Ovary (tissue), 9 donors: ENCODE measurements around the gene STK24. TPM values are rescaled to one million over a fixed set of nuclear protein-coding genes. Genes with fewer than 3 reads are reported as not detected.
"Not testable (repeated sequence)": the region's sequence is repeated elsewhere in the genome, so short reads cannot be mapped to it uniquely, and the experiment has no call there.

Source experiments
- DNase-seq, 5 donors: peaks; one replicate each; pipeline ENCODE4 v3.0.0-alpha.2; 2019 to 2020
- H3K27ac ChIP-seq, 2 donors: fragments of 200-600 bp; one replicate each; pipeline versions ENCODE4 v1.5.1 to v1.8.0; 2019 to 2022
- H3K27me3 ChIP-seq: fragments of 200-600 bp; one replicate; pipeline ENCODE4 v1.8.0; 2022
- H3K36me3 ChIP-seq: fragments of 200-600 bp; sonication (generic); one replicate; pipeline ENCODE4 v1.5.1; 2019
- H3K4me1 ChIP-seq: one replicate; pipeline ENCODE4 v1.8.1; 2013; ENCODE audit warnings: mild to moderate bottlenecking, moderate library complexity; ENCODE audit not compliant: insufficient read depth
- H3K4me3 ChIP-seq: fragments of 200-600 bp; sonication (generic); one replicate; pipeline ENCODE4 v1.5.1; 2017
- H3K9me3 ChIP-seq, 2 donors: fragments of 200-600 bp in 1 of 2; sonication (generic) in 1 of 2; one replicate each; pipeline versions ENCODE4 v1.5.1 to v1.8.1; 2013 to 2019; ENCODE audit warnings: mild to moderate bottlenecking in 1 of 2, moderate library complexity in 1 of 2
- EP300 ChIP-seq: sonication (generic); formaldehyde crosslinking; IDR thresholded peaks from one replicate; pipeline ENCODE4 v1.6.1; 2017; ENCODE audit warnings: antibody characterized with exemption
- POLR2A ChIP-seq: fragments of 450-650 bp; IDR thresholded peaks from one replicate; pipeline ENCODE4 v1.6.1; 2017; ENCODE audit warnings: antibody characterized with exemption, mild to moderate bottlenecking, moderate library complexity
- WGBS, 3 donors: extraction: QIAGEN DNeasy Blood & Tissue Kit in 1 of 3; methylation state at CpG; one replicate each; pipeline versions ENCODE4 v1.1.5 to v1.1.7; 2013 to 2017; 5-methylcytosine and 5-hydroxymethylcytosine counted together
- intact Hi-C, 4 donors: fragments of 100-400 bp; cut with DNase I; formaldehyde crosslinking; loops; one replicate each; pipeline versions ENCODE4 v1.11.0 to v1.15.1; 2022 to 2023
- polyA plus RNA-seq, 2 donors: library from polyadenylated mRNA; stranded (reverse); fragments of 200-250 nt in 1 of 2; fragments of 350-450 nt in 1 of 2; fragmentation: Illumina TruSeq in 1 of 2; extraction: RNeasy Lipid Tissue Mini Kit (QIAGEN cat#74804) in 1 of 2; gene quantifications; one replicate each; pipeline ENCODE4 v1.2.3, GENCODE V29; 2013 to 2014
- total RNA-seq, 7 donors: library from RNA; depleted of rRNA in 2 of 7; stranded (reverse); fragments of >200 nt in 2 of 7; fragmentation: NEBNext Ultra II Directional in 3 of 7; extraction: Animal tissue kit (Norgen Biotek cat#: 25700) in 3 of 7; gene quantifications; one replicate each; pipeline versions ENCODE4 v1.1.0 to v1.2.4, GENCODE V29; 2016 to 2023
- TF ChIP-seq, protein P1 (sequence below), 3 donors: fragments of 450-650 bp in 2 of 3; fragments of 200-600 bp in 1 of 3; IDR thresholded peaks; one replicate each; pipeline versions ENCODE4 v1.5.1 to v1.8.0; 2016 to 2022; ENCODE audit warnings: antibody characterized with exemption in 3 of 3, mild to moderate bottlenecking in 1 of 3
- donor health status: DM: no; HTN: no; CAD: no; lungs with moderate emphysema.
- donor health status: DM: no; HTN: no; CAD: no.
- donor health status: Bipolar disorder and iron deficiency.
- donor health status: DM: yes; HTN: yes; CAD: no.
- donor health status: DM: no; HTN: no; CAD: no.
- donor health status: DM: yes; HTN: yes; CAD: no.

STK24 gene
- total and polyA plus RNA-seq, 9 donors = 34.0 to 153 (median 60.6) TPM

DNA sequence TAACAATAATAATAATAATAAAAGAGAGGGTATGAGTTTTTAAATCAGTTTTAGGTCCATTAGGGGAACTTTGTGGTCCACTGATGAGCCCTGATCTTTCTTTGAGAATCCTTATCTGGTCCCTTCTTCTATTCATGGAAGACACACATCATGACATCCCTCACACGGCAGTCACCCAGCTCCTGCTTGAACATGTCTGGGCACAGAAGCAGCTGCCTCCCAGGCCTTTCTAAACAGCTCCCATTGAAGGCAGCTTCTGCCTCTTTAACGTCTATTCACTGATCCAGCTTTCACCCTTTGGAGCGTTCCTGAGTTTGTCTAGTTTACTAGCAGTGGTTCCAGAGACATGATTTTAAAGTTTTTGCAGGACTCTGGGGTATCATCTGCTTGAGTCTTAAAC, 42.6 kb upstream of the STK24 start:
- H3K4me1 ChIP-seq = no peaks in the 10 kb centered on the region
- no peaks in the 10 kb centered on the region for H3K36me3 ChIP-seq
- WGBS, 3 donors = 95 to 97% (median 95%) methylated on average over 3 of the region's 3 CpGs
- H3K9me3 ChIP-seq = no peaks in the 10 kb centered on the region
- H3K4me3 ChIP-seq = no peak overlapping the region
- H3K27ac ChIP-seq = no peak overlapping the region
- TF ChIP-seq, protein P1, sequence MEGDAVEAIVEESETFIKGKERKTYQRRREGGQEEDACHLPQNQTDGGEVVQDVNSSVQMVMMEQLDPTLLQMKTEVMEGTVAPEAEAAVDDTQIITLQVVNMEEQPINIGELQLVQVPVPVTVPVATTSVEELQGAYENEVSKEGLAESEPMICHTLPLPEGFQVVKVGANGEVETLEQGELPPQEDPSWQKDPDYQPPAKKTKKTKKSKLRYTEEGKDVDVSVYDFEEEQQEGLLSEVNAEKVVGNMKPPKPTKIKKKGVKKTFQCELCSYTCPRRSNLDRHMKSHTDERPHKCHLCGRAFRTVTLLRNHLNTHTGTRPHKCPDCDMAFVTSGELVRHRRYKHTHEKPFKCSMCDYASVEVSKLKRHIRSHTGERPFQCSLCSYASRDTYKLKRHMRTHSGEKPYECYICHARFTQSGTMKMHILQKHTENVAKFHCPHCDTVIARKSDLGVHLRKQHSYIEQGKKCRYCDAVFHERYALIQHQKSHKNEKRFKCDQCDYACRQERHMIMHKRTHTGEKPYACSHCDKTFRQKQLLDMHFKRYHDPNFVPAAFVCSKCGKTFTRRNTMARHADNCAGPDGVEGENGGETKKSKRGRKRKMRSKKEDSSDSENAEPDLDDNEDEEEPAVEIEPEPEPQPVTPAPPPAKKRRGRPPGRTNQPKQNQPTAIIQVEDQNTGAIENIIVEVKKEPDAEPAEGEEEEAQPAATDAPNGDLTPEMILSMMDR (IDR thresholded peaks at IDR 0.05) = no peak
- TF ChIP-seq EP300 = no peak
- TF ChIP-seq POLR2A = no peak
- DNase-seq = no peak
- H3K27me3 ChIP-seq = no peaks in the 10 kb centered on the region
- intact Hi-C loops = no loop called here

- intact Hi-C loops, H3K4me1 ChIP-seq, H3K4me3 ChIP-seq, H3K9me3 ChIP-seq, H3K27ac ChIP-seq, DNase-seq, H3K36me3 ChIP-seq, H3K27me3 ChIP-seq: not testable (repeated sequence)
- 91 to 100% (median 98%) methylated on average over 2 of the region's 2 CpGs for WGBS, 3 donors
Observed at GRCh38 chr13:98615595-98615994, 38.7 kb upstream of the STK24 start.

- H3K4me1 ChIP-seq = no peaks in the 10 kb centered on the region
- 82 to 93% (median 91%) methylated on average over 1 of the region's 1 CpG for WGBS, 3 donors
- intact Hi-C loops = no loop called here
- H3K27ac ChIP-seq = no peak overlapping the region
- no peaks in the 10 kb centered on the region for H3K36me3 ChIP-seq
- H3K9me3 ChIP-seq = no peaks in the 10 kb centered on the region
- TF ChIP-seq, protein P1 (IDR thresholded peaks at IDR 0.05) = no peak
- TF ChIP-seq EP300 (no peak), POLR2A (no peak)
- H3K4me3 ChIP-seq = no peak overlapping the region
- H3K27me3 ChIP-seq = no peaks in the 10 kb centered on the region
- DNase-seq = no peak
Observed at GRCh38 chr13:98613591-98613990, 36.7 kb upstream of the STK24 start.

GRCh38 chr13:98609756-98610155, 32.8 kb upstream of the STK24 start:
- WGBS, 3 donors = 93 to 95% (median 94%) methylated on average over 5 of the region's 5 CpGs
- Histone ChIP-seq H3K27me3 (no peaks in the 10 kb centered on the region), H3K36me3 (no peaks in the 10 kb centered on the region), H3K4me3 (no peak overlapping the region), H3K9me3 (no peaks in the 10 kb centered on the region), H3K27ac (no peak overlapping the region), H3K4me1 (no peaks in the 10 kb centered on the region)
- no peak for DNase-seq
- TF ChIP-seq, protein P1 (IDR thresholded peaks at IDR 0.05) = no peak
- no peak for TF ChIP-seq POLR2A
- no peak for TF ChIP-seq EP300
- intact Hi-C loops = no loop called here

GRCh38 chr13:98606296-98606695, 29.4 kb upstream of the STK24 start:
- intact Hi-C loops = no loop called here
- H3K9me3 ChIP-seq = no peaks in the 10 kb centered on the region
- no peaks in the 10 kb centered on the region for H3K27me3 ChIP-seq
- no peaks in the 10 kb centered on the region for H3K4me1 ChIP-seq
- DNase-seq = no peak
- H3K27ac ChIP-seq = no peak overlapping the region
- WGBS, 3 donors = 31 to 61% (median 35%) methylated on average over 5 of the region's 5 CpGs
- TF ChIP-seq, protein P1 (IDR thresholded peaks at IDR 0.05) = no peak
- no peak for TF ChIP-seq EP300
- no peak for TF ChIP-seq POLR2A
- H3K36me3 ChIP-seq = no peaks in the 10 kb centered on the region
- H3K4me3 ChIP-seq = no peak overlapping the region
